Fibroblast of skin of abdomen (primary cell): Measurements from ENCODE around the gene PKD1L1.

ENCODE experiments used
- DNase-seq: peaks from one replicate; pipeline ENCODE4 v3.0.0-alpha.2; 2013

Gene PKD1L1

GRCh38 chr7:47726047-47726726 lies 222.1 kb downstream of the PKD1L1 start:
- no peak for DNase-seq

- no peak for DNase-seq
Observed at GRCh38 chr7:47725031-47725780, 223.1 kb downstream of the PKD1L1 start.
